HFF-Myc (cell line): ENCODE results near the gene SEPTIN7.

ENCODE experiments used
- DNase-seq: peaks from one replicate; pipeline ENCODE4 v3.0.0-alpha.2; 2011; ENCODE audit warnings: low read depth; ENCODE audit errors: extremely low read depth
- H3K4me3 ChIP-seq: replicated peaks from 2 replicates; pipeline ENCODE4 v1.5.1; 2011; ENCODE audit warnings: low read depth, mild to moderate bottlenecking, control low read depth, low read length
- TF ChIP-seq, protein P1 (sequence below): IDR thresholded peaks from 2 replicates; pipeline ENCODE4 v1.5.1; 2012; ENCODE audit warnings: mild to moderate bottlenecking, low read depth, low read length, control low read depth; ENCODE audit errors: missing control alignments

The SEPTIN7 gene

DNA sequence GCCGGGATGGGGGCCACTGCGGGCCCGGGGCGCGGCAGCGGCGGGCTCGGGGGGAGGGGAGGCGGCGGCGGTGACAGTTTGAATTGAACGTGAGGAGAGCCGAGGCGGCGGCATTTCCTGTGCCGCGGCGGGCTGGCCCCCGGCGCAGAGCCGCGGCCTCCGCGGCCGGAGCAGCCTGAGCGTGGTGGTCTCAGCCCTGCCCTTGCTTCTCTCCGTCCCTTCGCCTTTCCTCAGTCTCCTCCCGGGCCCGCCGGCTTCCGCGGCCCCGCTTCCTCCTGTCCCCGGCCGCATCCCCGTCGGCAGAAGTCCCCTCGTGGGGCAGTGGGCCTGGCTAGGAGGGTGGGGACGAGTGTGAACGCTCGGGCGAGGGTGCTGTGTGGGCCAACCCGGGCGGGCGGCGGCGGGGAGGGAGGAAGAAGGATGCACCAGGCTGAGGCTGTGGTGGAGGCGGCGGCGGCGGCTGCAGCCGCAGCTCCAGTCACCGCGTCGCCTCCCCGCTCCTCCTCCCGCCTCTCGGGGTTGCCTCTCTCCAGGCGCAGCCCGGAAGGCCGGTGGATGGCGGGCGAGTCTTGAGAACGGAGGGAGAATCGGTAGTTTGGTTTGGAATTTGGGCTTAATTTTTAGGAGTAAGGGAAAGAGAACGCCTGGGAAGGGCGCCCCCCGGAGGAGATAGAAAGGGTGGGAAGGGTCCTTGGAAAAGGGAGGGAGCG is 690 bp downstream of the SEPTIN7 start:
- TF ChIP-seq, protein P1, sequence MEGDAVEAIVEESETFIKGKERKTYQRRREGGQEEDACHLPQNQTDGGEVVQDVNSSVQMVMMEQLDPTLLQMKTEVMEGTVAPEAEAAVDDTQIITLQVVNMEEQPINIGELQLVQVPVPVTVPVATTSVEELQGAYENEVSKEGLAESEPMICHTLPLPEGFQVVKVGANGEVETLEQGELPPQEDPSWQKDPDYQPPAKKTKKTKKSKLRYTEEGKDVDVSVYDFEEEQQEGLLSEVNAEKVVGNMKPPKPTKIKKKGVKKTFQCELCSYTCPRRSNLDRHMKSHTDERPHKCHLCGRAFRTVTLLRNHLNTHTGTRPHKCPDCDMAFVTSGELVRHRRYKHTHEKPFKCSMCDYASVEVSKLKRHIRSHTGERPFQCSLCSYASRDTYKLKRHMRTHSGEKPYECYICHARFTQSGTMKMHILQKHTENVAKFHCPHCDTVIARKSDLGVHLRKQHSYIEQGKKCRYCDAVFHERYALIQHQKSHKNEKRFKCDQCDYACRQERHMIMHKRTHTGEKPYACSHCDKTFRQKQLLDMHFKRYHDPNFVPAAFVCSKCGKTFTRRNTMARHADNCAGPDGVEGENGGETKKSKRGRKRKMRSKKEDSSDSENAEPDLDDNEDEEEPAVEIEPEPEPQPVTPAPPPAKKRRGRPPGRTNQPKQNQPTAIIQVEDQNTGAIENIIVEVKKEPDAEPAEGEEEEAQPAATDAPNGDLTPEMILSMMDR = peak; percentile 76
- H3K4me3 ChIP-seq = peak overlapping the region; percentile 86
- peak; percentile 27 for DNase-seq

DNA sequence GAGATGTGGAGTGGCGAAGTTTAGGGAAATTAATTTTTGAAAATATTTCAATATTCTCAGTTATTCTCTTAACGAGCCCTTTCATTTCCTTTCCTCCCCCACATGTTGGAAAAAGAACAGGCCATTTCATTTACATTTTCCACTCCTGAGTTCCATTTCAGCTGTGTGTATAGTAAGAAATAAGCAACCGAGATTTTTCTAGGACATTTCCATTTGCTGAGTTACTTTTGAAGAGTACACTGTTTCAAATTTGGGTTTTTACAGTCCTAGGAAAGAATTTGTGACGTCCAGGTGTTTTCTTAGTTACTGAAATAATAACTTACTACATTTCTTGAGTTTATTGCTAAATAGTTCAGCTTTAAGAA is 1.2 kb downstream of the SEPTIN7 start:
- no peak for DNase-seq
- peak overlapping the region; percentile 86 for H3K4me3 ChIP-seq
- TF ChIP-seq, protein P1 = no peak

DNA sequence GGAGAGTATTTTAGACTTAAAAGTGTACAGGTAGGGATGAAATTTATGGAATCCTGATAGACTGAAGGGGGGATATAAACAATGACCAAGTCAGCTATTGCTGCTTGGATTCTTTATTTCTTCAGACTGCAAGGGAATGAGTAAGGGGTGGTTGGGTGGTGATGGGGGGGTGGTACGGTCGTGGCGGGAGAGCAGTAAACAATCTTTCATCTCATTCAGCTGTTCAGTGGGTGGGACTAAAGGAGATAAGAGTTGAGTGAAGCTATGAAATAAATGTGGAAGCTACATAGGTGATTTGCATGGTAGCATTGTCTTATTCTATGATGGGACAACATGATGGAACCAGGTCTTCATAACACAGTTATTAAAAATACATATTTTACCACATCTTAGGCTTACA is 1.8 kb downstream of the SEPTIN7 start:
- H3K4me3 ChIP-seq = peak overlapping the region; percentile 86
- TF ChIP-seq, protein P1 = no peak
- DNase-seq = no peak

DNA sequence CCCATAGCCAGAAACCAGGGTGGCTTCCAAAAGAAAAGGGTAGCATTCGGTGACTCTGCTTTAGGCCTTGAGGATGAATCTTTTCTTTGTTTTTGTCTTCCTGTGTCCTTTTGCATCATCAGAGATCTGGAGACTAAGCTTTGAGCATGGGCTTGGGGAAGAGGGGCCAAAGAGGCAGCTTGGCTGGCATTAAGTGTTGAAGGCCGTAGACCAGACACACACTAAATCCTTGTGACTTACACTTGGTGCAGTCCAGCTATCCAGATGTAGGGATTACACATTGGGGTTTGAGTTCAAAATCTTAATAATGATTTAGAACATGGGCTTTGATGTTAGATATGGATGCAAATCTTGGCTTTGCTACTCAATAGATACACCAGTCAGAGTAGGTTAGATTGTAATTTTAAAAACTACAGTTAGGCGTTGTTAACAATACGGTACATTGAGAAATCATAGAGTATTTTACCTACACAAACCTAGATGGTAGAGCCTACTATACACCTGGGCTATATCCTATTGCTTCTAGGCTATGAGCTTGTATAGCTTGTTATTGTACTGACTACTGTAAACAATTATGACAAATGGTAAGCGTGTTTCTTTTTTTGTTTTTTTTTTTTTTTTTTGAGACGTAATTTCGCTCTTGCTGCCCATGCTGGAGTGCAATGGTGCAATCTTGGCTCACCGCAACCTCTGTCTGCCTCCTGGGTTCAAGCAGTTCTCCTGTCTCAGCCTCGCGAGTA is 3.5 kb downstream of the SEPTIN7 start:
- no peak for DNase-seq
- H3K4me3 ChIP-seq = no peak overlapping the region
- TF ChIP-seq, protein P1 = no peak

DNA sequence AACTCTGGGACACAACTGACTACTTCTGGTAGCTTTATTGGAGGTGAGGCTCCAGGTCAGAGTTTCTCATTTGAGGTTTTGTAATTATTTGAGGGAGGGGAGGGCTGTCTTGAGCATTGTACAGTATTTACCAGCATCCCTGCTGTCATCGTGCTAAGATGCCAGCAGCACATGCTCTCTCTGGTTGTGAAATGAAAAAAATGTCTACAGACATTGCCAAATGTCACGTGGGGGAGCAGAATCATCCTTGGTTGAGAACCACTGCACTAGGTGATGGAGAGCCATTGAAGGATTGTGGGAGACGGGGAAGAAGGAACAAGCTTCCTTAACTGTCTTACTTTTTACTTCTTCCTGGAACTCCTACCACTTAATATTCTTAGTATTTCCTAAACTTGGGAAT is 5.0 kb downstream of the SEPTIN7 start:
- TF ChIP-seq, protein P1 = no peak
- no peak for DNase-seq
- H3K4me3 ChIP-seq = no peak overlapping the region

DNA sequence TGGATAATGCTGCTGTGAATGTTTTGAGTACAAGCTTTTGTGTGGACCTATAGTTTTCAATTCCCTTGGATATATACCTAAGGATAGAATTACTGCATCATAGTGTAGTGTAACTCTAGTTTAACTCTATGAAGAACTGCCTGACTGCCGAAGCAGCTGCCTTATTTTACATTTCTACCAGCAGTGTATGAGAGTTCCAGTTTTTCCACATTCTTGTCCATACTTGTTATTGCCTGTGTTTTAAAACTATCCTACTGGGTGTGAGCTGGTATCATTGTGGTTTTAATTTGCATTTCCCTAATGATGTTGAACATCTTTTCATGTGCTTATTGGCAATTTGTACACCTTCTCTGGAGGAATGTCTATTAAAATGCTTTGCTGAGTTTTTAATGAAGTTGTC is 15.7 kb downstream of the SEPTIN7 start:
- DNase-seq = no peak
- TF ChIP-seq, protein P1 = no peak
- no peak overlapping the region for H3K4me3 ChIP-seq
